BLaER1 (cell line): ENCODE results near the gene CFAP157.

Experiments used
- H3K27ac ChIP-seq: shearing (Covaris generic); formaldehyde crosslinking; 2 replicates; pipeline ENCODE4 v1.8.1; 2022
- H3K27me3 ChIP-seq: shearing (Covaris generic); formaldehyde crosslinking; 2 replicates; pipeline ENCODE4 v1.8.1; 2022
- H3K36me3 ChIP-seq: shearing (Covaris generic); formaldehyde crosslinking; 2 replicates; pipeline ENCODE4 v1.8.1; 2022
- H3K4me1 ChIP-seq: shearing (Covaris generic); formaldehyde crosslinking; 2 replicates; pipeline ENCODE4 v1.8.1; 2022
- H3K4me2 ChIP-seq: shearing (Covaris generic); formaldehyde crosslinking; 2 replicates; pipeline ENCODE4 v1.8.1; 2022
- H3K4me3 ChIP-seq: shearing (Covaris generic); formaldehyde crosslinking; 2 replicates; pipeline ENCODE4 v1.8.1; 2022
- H3K9ac ChIP-seq: shearing (Covaris generic); formaldehyde crosslinking; 2 replicates; pipeline ENCODE4 v1.8.1; 2022
- H3K9me3 ChIP-seq: shearing (Covaris generic); formaldehyde crosslinking; 2 replicates; pipeline ENCODE4 v1.8.1; 2022
- H4K20me1 ChIP-seq: shearing (Covaris generic); formaldehyde crosslinking; 2 replicates; pipeline ENCODE4 v1.8.1; 2022
- Cebpa-rat ChIP-seq: shearing (Covaris generic); IDR thresholded peaks from 2 replicates; pipeline ENCODE4 v1.8.1; 2022

The CFAP157 gene

GRCh38 chr9:127706836-127707241, at the start of gene CFAP157:
Gene CFAP157, plus strand, starts transcription at chr9:127706988. Its CDS starts 44 bp downstream, at chr9:127707032.
- no peak for TF ChIP-seq Cebpa-rat
- Histone ChIP-seq H3K27me3 (no peaks in the 10 kb centered on the region), H3K4me2 (peak within 1 kb of the TSS; percentile 32), H3K36me3 (no peaks in the 10 kb centered on the region), H3K9me3 (no peaks in the 10 kb centered on the region), H3K4me3 (no peak within 1 kb of the TSS), H3K27ac (no peak within 1 kb of the TSS), H4K20me1 (peaks cover 23% of the 10 kb centered on the region), H3K9ac (no peak within 1 kb of the TSS), H3K4me1 (peaks cover 32% of the 10 kb centered on the region)

- no peak overlapping the region for H3K9ac ChIP-seq
- H3K27me3 ChIP-seq: no peaks in the 10 kb centered on the region
- no peaks in the 10 kb centered on the region for H4K20me1 ChIP-seq
- no peak for TF ChIP-seq Cebpa-rat
- no peak overlapping the region for H3K4me2 ChIP-seq
- no peak overlapping the region for H3K4me3 ChIP-seq
- peaks cover 33% of the 10 kb centered on the region for H3K36me3 ChIP-seq
- H3K4me1 ChIP-seq: peaks cover 12% of the 10 kb centered on the region
- no peaks in the 10 kb centered on the region for H3K9me3 ChIP-seq
- H3K27ac ChIP-seq: no peak overlapping the region
These were observed 48.4 kb upstream of the CFAP157 start for GRCh38 chr9:127658428-127658827.

- no peak overlapping the region for H3K4me3 ChIP-seq
- no peaks in the 10 kb centered on the region for H4K20me1 ChIP-seq
- no peak for TF ChIP-seq Cebpa-rat
- no peak overlapping the region for H3K9ac ChIP-seq
- no peaks in the 10 kb centered on the region for H3K27me3 ChIP-seq
- H3K4me2 ChIP-seq: no peak overlapping the region
- no peaks in the 10 kb centered on the region for H3K9me3 ChIP-seq
- peaks cover 42% of the 10 kb centered on the region for H3K36me3 ChIP-seq
- H3K4me1 ChIP-seq: peaks cover 11% of the 10 kb centered on the region
- H3K27ac ChIP-seq: no peak overlapping the region
These were observed 45.7 kb upstream of the CFAP157 start for GRCh38 chr9:127660886-127661741.

GRCh38 chr9:127662617-127663016, 44.2 kb upstream of the CFAP157 start:
- Histone ChIP-seq H4K20me1 (no peaks in the 10 kb centered on the region), H3K4me2 (no peak overlapping the region), H3K36me3 (peaks cover 42% of the 10 kb centered on the region), H3K27me3 (no peaks in the 10 kb centered on the region), H3K4me1 (no peaks in the 10 kb centered on the region), H3K9ac (no peak overlapping the region), H3K4me3 (no peak overlapping the region), H3K9me3 (no peaks in the 10 kb centered on the region), H3K27ac (no peak overlapping the region)
- TF ChIP-seq Cebpa-rat: no peak

GRCh38 chr9:127664324-127664677, 42.5 kb upstream of the CFAP157 start:
- Histone ChIP-seq H3K4me3 (no peak overlapping the region), H3K9ac (no peak overlapping the region)

GRCh38 chr9:127664678-127665507, 41.9 kb upstream of the CFAP157 start:
- no peak for TF ChIP-seq Cebpa-rat
- no peaks in the 10 kb centered on the region for H3K27me3 ChIP-seq
- H3K9ac ChIP-seq: no peak overlapping the region
- H3K4me3 ChIP-seq: no peak overlapping the region
- H3K27ac ChIP-seq: no peak overlapping the region
- H3K4me2 ChIP-seq: no peak overlapping the region
- H4K20me1 ChIP-seq: no peaks in the 10 kb centered on the region
- no peaks in the 10 kb centered on the region for H3K4me1 ChIP-seq
- H3K9me3 ChIP-seq: no peaks in the 10 kb centered on the region
- H3K36me3 ChIP-seq: peaks cover 35% of the 10 kb centered on the region

More at GRCh38 chr9:127664324-127664677, 42.5 kb upstream of the CFAP157 start:
- no peaks in the 10 kb centered on the region for H3K4me1 ChIP-seq
- H3K4me2 ChIP-seq: no peak overlapping the region
- H3K27me3 ChIP-seq: no peaks in the 10 kb centered on the region
- H4K20me1 ChIP-seq: no peaks in the 10 kb centered on the region
- no peaks in the 10 kb centered on the region for H3K9me3 ChIP-seq
- no peak overlapping the region for H3K27ac ChIP-seq
- peaks cover 41% of the 10 kb centered on the region for H3K36me3 ChIP-seq
- TF ChIP-seq Cebpa-rat: no peak

GRCh38 chr9:127667127-127667844, 39.5 kb upstream of the CFAP157 start:
- Histone ChIP-seq H3K9ac (no peak overlapping the region), H3K9me3 (no peaks in the 10 kb centered on the region), H3K4me3 (no peak overlapping the region), H3K4me2 (no peak overlapping the region), H3K36me3 (peaks cover 39% of the 10 kb centered on the region), H3K27me3 (no peaks in the 10 kb centered on the region), H4K20me1 (no peaks in the 10 kb centered on the region), H3K4me1 (no peaks in the 10 kb centered on the region), H3K27ac (no peak overlapping the region)
- TF ChIP-seq Cebpa-rat: no peak

GRCh38 chr9:127667906-127668305, 38.9 kb upstream of the CFAP157 start:
- Histone ChIP-seq H3K4me1 (no peaks in the 10 kb centered on the region), H3K4me2 (no peak overlapping the region), H3K27ac (no peak overlapping the region), H3K9ac (no peak overlapping the region), H3K9me3 (no peaks in the 10 kb centered on the region), H3K27me3 (no peaks in the 10 kb centered on the region), H3K4me3 (no peak overlapping the region), H4K20me1 (no peaks in the 10 kb centered on the region), H3K36me3 (peaks cover 41% of the 10 kb centered on the region)
- no peak for TF ChIP-seq Cebpa-rat

GRCh38 chr9:127673234-127673633, 33.6 kb upstream of the CFAP157 start:
- no peak overlapping the region for H3K4me3 ChIP-seq
- H3K9ac ChIP-seq: no peak overlapping the region
- no peaks in the 10 kb centered on the region for H3K27me3 ChIP-seq
- TF ChIP-seq Cebpa-rat: no peak
- H3K4me2 ChIP-seq: no peak overlapping the region
- H3K27ac ChIP-seq: no peak overlapping the region
- no peaks in the 10 kb centered on the region for H4K20me1 ChIP-seq
- H3K36me3 ChIP-seq: peaks cover 37% of the 10 kb centered on the region; the same call in 1 of the 2 replicates
- no peaks in the 10 kb centered on the region for H3K9me3 ChIP-seq
- H3K4me1 ChIP-seq: peaks cover 10% of the 10 kb centered on the region
